ENCODE results near the gene GARIN1A.
"Not testable (repeated sequence)": the region's sequence is repeated elsewhere in the genome, so short reads cannot be mapped to it uniquely, and the experiment has no call there.

DNA sequence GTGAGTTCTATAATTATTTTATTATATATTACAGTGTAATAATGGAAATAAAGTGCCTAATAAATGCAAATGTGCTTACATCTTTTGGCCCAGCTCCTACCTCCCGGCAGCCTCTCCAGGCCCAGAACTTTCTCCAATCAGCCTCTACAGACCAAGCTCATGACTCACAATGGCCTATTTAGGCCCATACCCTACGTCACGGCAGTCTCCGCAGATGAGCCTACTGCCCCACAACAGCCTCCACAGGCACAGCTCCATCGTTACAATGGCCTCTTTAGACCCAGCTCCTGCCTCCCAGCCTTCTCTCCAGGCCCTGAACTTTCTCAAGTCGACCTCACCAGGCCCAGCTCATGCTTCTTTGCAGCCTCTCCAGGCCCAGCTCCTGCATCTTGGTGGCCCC lies 21.0 kb upstream of the GARIN1A start:
- TF ChIP-seq, protein P1, sequence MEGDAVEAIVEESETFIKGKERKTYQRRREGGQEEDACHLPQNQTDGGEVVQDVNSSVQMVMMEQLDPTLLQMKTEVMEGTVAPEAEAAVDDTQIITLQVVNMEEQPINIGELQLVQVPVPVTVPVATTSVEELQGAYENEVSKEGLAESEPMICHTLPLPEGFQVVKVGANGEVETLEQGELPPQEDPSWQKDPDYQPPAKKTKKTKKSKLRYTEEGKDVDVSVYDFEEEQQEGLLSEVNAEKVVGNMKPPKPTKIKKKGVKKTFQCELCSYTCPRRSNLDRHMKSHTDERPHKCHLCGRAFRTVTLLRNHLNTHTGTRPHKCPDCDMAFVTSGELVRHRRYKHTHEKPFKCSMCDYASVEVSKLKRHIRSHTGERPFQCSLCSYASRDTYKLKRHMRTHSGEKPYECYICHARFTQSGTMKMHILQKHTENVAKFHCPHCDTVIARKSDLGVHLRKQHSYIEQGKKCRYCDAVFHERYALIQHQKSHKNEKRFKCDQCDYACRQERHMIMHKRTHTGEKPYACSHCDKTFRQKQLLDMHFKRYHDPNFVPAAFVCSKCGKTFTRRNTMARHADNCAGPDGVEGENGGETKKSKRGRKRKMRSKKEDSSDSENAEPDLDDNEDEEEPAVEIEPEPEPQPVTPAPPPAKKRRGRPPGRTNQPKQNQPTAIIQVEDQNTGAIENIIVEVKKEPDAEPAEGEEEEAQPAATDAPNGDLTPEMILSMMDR (IDR thresholded peaks at IDR 0.05), result not testable (repeated sequence)
- not testable (repeated sequence) for TF ChIP-seq POLR2A (IDR thresholded peaks at IDR 0.05)
